Ammon's horn (tissue), 1 donor: ENCODE data around the gene SSC4D.
"Not testable (repeated sequence)": the region's sequence is repeated elsewhere in the genome, so short reads cannot be mapped to it uniquely, and the experiment has no call there.

Experiments used
- DNase-seq: peaks from one replicate; pipeline ENCODE4 v3.0.0-alpha.2; 2016; ENCODE audit warnings: low spot score

SSC4D gene

DNA sequence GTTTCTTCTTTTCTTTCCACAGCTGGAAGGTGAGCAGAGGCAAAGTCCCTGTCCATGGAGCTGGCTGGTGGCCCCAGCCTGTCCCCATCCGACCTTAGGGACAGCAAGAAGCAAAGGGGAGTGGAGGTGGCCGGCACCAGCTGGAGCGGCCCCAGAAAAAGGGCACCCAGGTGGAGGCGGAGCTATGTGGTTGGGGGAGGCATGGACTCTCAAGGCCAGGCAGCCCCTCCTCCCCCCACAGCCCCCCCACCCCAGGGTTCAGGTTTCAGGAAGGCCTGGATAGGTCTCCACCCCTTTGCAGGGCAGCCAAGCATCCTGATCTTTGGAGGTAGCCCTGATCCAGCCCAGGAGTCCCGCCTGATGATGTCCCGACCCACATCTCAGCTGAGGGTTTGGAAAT is at the start of gene SSC4D:
Gene SSC4D (minus strand): TSS at position 161 of the 400 bp plus-strand sequence. CDS start 5,258 bp downstream, outside the sequence.
- no peak for DNase-seq

DNA sequence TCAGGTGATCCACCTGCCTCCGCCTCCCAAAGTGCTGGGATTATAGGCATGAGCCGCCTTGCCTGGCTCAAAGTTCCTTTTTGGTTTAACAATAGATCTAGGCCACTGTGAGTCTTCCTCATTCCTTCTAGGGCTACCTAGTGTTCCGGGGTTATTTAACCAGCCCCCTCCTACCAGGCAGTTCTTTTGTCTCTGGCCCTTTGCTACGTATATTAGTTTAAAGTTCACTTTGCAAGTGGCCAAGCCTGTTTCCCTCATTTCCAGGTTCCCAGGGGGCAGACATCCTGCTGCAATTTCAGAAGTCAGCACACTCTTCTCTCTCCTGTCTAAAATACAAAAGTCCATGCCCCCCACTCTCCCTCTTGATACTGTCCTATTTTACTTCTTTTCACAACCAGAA is 49.0 kb upstream of the SSC4D start:
- DNase-seq, result not testable (repeated sequence)

GRCh38 chr7:76457017-76457416 is 47.5 kb upstream of the SSC4D start:
- DNase-seq, result not testable (repeated sequence)

DNA sequence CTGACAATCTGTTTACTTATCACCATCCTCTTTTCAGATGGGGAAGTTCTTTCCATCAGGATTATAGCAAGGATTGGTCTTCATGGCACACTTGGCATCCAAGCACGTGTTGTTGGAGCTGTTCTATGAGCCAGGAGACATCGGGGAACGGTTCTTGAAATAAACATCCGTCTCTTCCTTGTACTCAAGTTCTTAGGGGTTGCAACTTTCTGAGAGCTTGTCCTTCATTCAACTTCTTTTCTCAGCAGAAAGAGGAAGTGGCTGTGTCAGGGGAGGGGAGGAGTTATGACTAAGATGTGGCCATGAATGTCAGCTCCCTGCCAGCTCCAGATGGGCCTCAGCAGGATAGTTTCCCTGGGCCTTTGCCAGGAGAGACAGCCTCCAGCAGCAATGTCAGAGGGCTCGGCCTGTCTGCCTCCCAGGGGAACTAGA is 36.1 kb upstream of the SSC4D start:
- peak; percentile 28 for DNase-seq

- not testable (repeated sequence) for DNase-seq
Observed at GRCh38 chr7:76443846-76444245, 34.3 kb upstream of the SSC4D start.

GRCh38 chr7:76442664-76443446 is 33.4 kb upstream of the SSC4D start:
- not testable (repeated sequence) for DNase-seq

DNA sequence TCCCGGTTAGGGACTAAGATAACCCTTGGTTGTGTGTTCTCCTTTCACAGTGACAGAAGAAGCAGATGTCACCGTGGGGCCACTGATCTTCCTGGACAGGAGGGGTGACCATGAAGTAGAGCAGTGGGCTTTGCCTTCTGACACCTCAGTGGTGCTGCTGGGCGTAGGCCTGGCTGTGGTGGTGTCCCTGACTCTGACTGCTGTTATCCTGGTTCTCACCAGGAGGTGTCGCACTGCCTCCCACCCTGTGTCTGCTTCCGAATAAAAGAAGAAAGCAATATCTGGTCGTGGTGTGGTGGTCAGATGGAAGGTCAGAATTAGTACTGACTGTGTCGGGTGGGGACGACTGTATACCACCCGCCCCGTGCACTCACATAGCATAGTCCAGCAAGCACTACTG is 32.3 kb upstream of the SSC4D start:
- DNase-seq, result not testable (repeated sequence)

- DNase-seq, result not testable (repeated sequence)
Observed at GRCh38 chr7:76440404-76440803, 30.9 kb upstream of the SSC4D start.

DNA sequence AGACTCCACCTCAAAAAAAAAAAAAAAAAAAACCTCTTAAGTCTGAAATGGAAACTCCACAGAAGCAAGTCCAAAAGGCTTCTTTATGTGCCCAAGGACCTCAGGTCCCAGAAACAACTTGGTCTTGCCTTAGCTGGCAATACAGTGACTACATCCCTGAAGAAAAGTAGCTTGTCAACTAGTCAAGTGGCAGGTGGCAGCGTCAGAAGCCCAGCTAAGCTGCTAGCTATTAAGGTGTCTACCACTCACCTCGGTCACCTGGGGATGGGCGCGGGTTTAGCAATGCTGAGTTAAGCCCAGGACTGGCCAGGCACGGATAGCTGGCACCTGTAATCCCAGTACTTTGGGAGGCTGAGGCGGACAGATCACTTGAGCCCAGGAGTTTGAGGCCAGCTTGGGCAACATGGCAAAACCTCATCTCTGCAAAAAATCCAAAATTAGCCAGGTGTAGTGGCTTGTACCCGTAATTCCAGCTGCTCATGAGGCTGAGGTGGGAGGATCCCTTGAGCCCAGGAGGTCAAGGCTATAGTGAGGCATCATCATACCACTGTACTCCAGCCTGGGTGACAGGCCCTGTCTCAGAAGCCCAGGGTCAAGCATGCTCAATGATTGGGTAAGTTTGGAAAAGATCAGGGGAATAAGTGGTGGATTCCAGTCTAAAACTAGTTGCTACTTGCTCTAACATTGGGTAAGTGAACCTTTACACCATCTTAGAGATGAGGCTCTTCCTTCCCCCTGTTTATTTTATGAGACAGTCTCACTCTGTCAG is 29.8 kb upstream of the SSC4D start:
- not testable (repeated sequence) for DNase-seq

DNA sequence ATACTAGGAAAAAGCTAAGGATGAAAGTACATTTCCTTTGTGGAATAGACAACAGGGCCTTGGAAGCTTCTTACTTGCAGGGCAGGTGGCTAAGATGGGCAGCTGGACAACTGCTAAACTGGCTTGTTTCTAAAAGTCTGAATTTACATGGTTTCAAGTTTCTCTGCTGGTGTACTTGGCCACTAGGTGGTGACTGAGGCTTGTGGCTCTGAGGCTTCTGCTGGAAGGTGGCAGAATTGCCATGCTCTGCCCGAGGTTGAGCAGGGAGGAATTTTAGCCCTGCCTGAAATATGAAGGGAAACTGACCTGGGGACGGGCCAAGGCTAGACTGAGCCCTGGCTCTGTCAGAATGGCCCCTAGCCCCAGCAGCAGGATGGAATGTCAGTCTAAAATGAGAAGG is 28.4 kb upstream of the SSC4D start:
- DNase-seq, result peak; percentile 82

- DNase-seq, result no peak
Observed at GRCh38 chr7:76430836-76431235, 21.3 kb upstream of the SSC4D start.

GRCh38 chr7:76430211-76430610 is 20.7 kb upstream of the SSC4D start:
- no peak for DNase-seq

- peak; percentile 62 for DNase-seq
Observed at GRCh38 chr7:76428868-76429805, 19.6 kb upstream of the SSC4D start.

- DNase-seq, result no peak
Observed at GRCh38 chr7:76428149-76428823, 18.8 kb upstream of the SSC4D start.

DNA sequence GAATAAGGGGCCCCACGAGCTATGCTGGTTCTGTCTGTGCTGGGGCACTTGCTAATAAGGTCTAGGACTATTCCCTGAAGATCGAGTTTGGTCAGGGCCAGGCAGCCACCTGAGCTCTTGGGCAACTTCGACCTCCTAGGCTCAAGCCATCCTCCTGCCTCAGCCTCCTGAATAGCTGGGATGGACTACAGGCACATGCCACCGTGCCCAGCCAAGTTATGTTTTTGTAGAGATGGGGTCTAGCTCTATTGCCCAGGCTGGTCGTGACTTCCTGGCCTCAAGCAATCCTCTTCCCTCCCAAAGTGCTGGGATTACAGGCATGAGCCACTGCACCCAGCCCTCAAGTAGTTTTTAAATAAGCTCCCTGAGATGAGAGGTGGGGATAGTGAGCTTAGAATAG is 18.1 kb upstream of the SSC4D start:
- DNase-seq, result no peak

GRCh38 chr7:76426246-76426645 is 16.7 kb upstream of the SSC4D start:
- DNase-seq, result no peak

GRCh38 chr7:76425558-76425957 is 16.1 kb upstream of the SSC4D start:
- DNase-seq, result not testable (repeated sequence)

DNA sequence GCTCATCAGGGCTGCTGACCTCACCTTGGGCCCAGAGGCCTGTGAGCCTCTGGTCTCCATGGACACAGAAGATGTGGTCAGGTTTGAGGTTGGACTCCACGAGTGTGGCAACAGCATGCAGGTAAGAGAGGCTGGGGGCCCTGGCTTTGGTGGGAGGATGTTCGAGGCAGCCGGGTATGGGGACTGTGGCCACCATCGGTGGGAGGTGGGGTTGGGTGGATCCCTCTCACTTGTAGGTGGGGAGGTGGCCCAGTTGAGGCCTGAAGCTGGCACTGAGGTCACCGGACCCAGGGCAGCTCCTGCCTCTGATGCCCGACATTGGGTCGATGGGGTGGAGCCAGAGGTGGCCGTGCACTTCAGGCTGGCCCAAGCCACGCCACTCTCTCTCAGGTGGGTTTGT is 15.7 kb upstream of the SSC4D start:
- no peak for DNase-seq

- no peak for DNase-seq
Observed at GRCh38 chr7:76424413-76425111, 15.1 kb upstream of the SSC4D start, which contains the start of gene ZP3. ZP3 (plus strand) TSS chr7:76424950; CDS start chr7:76424965, 15 bp downstream.

DNA sequence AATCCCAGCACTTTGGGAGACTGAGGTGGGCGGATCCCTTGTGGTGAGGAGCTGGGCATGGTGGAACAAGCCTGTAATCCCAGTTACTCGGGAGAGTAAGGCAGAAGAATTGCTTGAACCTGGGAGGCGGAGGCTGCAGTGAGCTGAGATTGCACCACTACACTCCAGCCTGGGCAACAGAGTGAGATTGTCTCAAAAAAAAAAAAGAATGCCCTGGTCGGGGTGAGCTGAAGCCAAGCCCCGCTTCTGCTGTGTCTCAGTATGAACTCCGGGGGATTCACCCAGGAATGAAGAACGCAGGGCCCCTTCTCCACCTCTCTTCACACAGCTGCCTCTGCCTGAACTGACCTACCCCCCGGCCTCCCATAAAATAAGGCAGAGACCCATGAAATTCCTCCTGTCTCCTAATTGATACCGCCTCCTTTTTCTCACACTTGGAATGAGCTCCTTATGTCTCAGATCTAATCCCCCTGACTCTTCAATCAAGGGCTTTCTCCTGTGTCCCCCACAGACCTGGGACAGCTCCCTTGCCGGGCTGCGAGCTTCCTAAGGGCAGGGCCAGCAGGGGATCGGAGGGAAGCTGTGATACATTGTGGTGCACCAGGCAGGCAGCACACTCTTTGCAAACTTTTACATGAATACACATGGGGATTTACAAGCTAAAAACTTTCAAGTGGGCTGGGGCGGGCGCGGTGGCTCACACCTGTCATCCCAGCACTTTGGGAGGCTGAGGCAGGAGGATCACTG is 14.3 kb upstream of the SSC4D start:
- DNase-seq, result no peak
